B cell (primary cell): Measurements from ENCODE around the gene UBR4.

Experiments
- CTCF ChIP-seq: fragments of 200-600 bp; IDR thresholded peaks from one replicate; pipeline ENCODE4 v1.8.0; 2022; ENCODE audit warnings: antibody characterized with exemption, mild to moderate bottlenecking
- EZH2 ChIP-seq: IDR thresholded peaks from 2 replicates; pipeline ENCODE4 v1.6.1; 2012; ENCODE audit warnings: borderline replicate concordance, low read depth, mild to moderate bottlenecking, moderate library complexity, low read length; ENCODE audit not compliant: insufficient read depth, poor library complexity, severe bottlenecking

GRCh38 chr1:19205403-19205802, 4.7 kb downstream of the UBR4 start:
- TF ChIP-seq CTCF: no peak
- no peak for TF ChIP-seq EZH2
